Measurements from ENCODE around the gene TMEM92.

The TMEM92 gene

DNA sequence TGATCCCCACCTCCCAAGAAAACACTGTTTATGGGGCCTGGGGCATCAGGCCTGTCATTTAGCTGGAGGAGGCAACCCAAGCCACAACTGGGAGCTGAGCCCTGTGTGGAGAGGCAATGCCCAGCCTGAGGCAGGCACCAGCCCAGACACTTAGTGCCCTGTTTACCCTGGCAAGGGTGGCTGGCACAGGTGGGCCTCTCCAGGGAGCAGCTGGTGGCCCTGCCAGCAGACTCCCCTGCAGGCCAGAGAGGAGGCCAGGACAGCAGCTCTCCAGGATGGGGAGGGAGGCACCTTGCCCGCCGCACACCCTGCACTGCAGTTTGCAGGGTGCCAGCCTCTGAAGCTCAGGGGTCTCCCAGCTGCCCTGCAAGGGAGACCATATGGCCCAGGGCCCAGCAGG, 9.1 kb upstream of the TMEM92 start:
- Mint-ChIP-seq H3K27ac (no peak overlapping the region), H3K27me3 (ENCODE audit: low read depth, poor library complexity) (no peaks in the 10 kb centered on the region), H3K4me1 (peaks cover 92% of the 10 kb centered on the region), H3K9me3 (no peaks in the 10 kb centered on the region), H3K36me3 (ENCODE audit: low read depth) (no peaks in the 10 kb centered on the region), H3K4me3 (no peak overlapping the region)
- TF ChIP-seq, protein P1, sequence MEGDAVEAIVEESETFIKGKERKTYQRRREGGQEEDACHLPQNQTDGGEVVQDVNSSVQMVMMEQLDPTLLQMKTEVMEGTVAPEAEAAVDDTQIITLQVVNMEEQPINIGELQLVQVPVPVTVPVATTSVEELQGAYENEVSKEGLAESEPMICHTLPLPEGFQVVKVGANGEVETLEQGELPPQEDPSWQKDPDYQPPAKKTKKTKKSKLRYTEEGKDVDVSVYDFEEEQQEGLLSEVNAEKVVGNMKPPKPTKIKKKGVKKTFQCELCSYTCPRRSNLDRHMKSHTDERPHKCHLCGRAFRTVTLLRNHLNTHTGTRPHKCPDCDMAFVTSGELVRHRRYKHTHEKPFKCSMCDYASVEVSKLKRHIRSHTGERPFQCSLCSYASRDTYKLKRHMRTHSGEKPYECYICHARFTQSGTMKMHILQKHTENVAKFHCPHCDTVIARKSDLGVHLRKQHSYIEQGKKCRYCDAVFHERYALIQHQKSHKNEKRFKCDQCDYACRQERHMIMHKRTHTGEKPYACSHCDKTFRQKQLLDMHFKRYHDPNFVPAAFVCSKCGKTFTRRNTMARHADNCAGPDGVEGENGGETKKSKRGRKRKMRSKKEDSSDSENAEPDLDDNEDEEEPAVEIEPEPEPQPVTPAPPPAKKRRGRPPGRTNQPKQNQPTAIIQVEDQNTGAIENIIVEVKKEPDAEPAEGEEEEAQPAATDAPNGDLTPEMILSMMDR (IDR thresholded peaks at IDR 0.05), result no peak
- no peak for DNase-seq

DNA sequence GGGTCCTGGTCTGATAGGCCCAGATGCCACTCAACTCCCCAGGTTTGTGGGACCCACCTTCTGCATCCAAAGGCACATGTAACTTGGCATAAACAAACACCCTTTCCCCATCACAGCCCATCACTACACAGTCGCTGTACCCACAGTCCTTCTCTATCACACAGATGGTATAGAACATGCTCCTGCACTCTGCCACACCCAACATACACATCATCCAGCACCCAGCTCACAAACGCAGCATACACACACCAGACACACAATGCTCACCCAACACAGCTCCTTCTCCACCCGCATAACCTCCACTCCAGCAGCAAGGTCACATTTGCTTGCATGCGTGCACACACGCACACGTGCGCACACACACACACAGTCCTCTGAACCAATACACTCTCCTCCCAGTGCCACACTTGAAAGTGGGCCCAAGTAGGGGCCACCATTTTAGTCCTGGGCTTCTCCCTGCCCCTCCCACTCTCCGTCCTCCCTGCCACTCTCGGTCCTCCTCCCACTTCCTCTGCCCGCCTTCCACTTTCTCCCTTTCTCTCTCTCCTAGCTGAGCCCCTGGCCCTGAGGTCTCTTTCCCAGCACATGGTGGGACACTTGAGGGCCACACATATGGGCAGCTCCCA, 8.5 kb upstream of the TMEM92 start:
- H3K4me3 Mint-ChIP-seq, result no peak overlapping the region
- H3K9me3 Mint-ChIP-seq, result no peaks in the 10 kb centered on the region
- H3K4me1 Mint-ChIP-seq, result peaks cover 91% of the 10 kb centered on the region
- no peaks in the 10 kb centered on the region for H3K27me3 Mint-ChIP-seq (ENCODE audit: low read depth, poor library complexity)
- TF ChIP-seq, protein P1 (IDR thresholded peaks at IDR 0.05), result no peak
- DNase-seq, result no peak
- H3K27ac Mint-ChIP-seq, result no peak overlapping the region
- H3K36me3 Mint-ChIP-seq (ENCODE audit: low read depth), result no peaks in the 10 kb centered on the region

DNA sequence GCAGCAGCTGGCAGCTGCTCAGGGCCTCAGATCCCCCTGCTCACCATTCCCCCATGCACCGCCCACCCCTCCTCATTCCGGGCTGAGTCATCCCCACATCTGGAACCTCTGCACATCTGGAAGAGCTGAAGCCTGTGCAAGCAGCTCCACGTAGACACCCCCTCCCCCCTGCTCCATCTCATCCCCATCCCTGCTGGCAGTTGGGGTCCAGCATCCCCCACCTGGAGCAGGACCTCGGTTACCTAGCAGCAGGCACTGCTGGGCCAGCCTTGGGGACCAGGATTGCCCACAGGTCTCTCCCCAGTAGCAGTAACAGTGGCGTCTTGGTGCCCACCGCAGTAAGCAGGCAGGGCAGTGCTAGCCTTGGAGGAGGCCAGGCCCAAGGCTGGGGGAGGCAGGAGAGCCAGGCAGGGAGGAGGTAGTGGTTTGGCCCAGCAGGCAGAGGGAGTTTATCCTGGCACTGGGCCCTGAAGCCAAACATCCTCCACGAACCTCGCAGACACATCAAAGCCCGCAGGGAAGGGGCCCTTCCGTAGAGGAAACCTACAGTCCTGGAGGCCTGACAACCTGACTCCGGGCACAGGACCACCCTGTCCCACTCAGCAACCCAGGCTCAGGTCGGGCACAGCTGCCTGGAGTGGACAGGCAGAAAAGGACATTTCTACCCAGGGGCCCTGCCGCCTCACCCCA, 7.7 kb upstream of the TMEM92 start:
- Mint-ChIP-seq H3K27me3 (ENCODE audit: low read depth, poor library complexity) (peaks cover 4% of the 10 kb centered on the region), H3K27ac (no peak overlapping the region), H3K4me3 (no peak overlapping the region), H3K36me3 (ENCODE audit: low read depth) (no peaks in the 10 kb centered on the region), H3K4me1 (peaks cover 90% of the 10 kb centered on the region), H3K9me3 (no peaks in the 10 kb centered on the region)
- no peak for DNase-seq
- TF ChIP-seq, protein P1 (IDR thresholded peaks at IDR 0.05), result no peak

DNA sequence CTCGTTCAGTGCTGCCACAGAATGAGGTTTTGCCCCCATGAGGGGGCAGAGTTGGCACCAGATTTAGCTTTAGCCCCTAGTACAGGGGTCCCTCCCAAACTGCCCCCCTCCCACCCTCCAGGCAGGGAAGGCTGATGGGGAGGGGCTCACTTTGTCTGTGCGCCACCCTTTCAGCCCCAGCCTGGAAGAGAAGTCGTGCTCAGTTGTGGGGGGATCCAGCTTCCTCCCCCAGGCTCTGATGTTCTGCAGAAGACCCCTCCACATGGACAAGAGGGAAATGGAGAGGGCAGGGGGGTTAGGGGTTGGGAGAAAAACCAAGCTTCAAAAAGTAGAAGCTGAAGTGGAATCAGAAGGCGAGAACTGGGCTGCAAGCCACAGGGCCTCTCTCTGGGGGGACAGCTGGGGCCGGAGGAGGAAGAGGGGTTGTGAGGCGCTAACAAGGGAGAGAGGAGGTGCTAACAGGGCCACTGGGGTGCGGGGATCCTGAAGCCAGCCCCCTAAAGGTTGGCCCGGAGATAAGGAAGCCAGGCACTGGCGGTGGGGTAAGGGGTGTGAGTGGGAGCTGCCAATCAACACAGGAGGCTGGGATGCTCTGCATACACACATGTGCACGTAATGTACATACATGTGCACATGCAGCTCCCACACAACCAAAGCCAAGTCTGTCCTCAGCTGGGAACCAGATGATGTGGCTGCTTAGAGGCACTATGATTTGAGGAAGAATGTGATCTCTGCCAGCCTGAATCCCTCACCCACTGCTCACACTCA, 7.0 kb upstream of the TMEM92 start:
- no peak overlapping the region for H3K4me3 Mint-ChIP-seq
- no peak overlapping the region for H3K27ac Mint-ChIP-seq
- H3K36me3 Mint-ChIP-seq (ENCODE audit: low read depth), result no peaks in the 10 kb centered on the region
- H3K27me3 Mint-ChIP-seq (ENCODE audit: low read depth, poor library complexity), result peaks cover 11% of the 10 kb centered on the region
- peaks cover 87% of the 10 kb centered on the region for H3K4me1 Mint-ChIP-seq
- H3K9me3 Mint-ChIP-seq, result no peaks in the 10 kb centered on the region
- DNase-seq, result no peak
- TF ChIP-seq, protein P1 (IDR thresholded peaks at IDR 0.05), result no peak

DNA sequence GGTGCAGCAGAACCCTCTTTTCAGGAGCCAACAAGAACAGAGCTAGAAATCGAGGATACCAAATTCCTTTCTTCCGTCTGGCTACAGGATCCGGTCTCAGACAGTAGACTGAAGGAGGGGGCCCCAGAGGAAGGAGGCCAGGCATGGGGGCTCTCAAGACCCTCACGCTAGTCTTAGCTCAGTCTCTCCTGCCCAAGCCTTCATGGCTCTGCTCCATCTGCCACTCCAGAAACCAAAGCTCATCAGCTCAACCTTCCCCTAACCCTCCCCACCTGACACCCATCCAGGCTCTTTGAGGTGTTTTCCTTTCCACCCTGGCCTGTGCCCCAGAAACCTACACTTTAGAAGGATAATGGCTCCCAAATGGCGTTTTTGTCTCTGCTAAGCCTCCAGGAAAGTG, 6.2 kb upstream of the TMEM92 start:
- no peak for DNase-seq
- Mint-ChIP-seq H3K36me3 (ENCODE audit: low read depth) (no peaks in the 10 kb centered on the region), H3K4me3 (no peak overlapping the region), H3K4me1 (peaks cover 87% of the 10 kb centered on the region), H3K27me3 (ENCODE audit: low read depth, poor library complexity) (peaks cover 17% of the 10 kb centered on the region), H3K27ac (peak overlapping the region; percentile 80), H3K9me3 (no peaks in the 10 kb centered on the region)
- TF ChIP-seq, protein P1 (IDR thresholded peaks at IDR 0.05), result no peak
